Measurements from ENCODE around the gene RIT2. TPM values are rescaled to one million over a fixed set of nuclear protein-coding genes. Genes with fewer than 3 reads are reported as not detected.

Gene RIT2
- total RNA-seq, 3 donors from 2014 or later (not counting 1 experiment from before 2014, with no cell fraction given), result not detected

GRCh38 chr18:42929181-42929580 lies 186.3 kb downstream of the RIT2 start:
- Mint-ChIP-seq H3K4me1 (no peaks in the 10 kb centered on the region), H3K27me3 (ENCODE audit: low read depth in 2 of 2) (no peaks in the 10 kb centered on the region), H3K27ac (no peak overlapping the region), H3K36me3 (no peaks in the 10 kb centered on the region), H3K9me3 (peaks cover 0 to 3% of the 10 kb centered on the region in 2 donors), H3K4me3 (no peak overlapping the region)
- intact Hi-C loops (cut with micrococcal nuclease), result no loop called here
- DNase-seq (no peak), ATAC-seq (no peak)
- Histone ChIP-seq H3K4me3 (ENCODE audit: low read length) (no peak overlapping the region), H3K36me3 (ENCODE audit: control insufficient read depth, insufficient read depth, low read length) (no peaks in the 10 kb centered on the region), H3K9me3 (ENCODE audit: control insufficient read depth, insufficient read depth, low read length) (no peaks in the 10 kb centered on the region), H3K4me1 (ENCODE audit: control insufficient read depth, insufficient read depth, low read length) (no peaks in the 10 kb centered on the region), H3K27ac (ENCODE audit: low read length) (no peak overlapping the region), H3K27me3 (ENCODE audit: control insufficient read depth, insufficient read depth, low read length) (no peaks in the 10 kb centered on the region)
- no peak for TF ChIP-seq CTCF (IDR thresholded peaks at IDR 0.05)
- no CpG with 5 or more reads among the region's 1 CpG for whole genome bisulfite sequencing (ENCODE audit: insufficient coverage)

GRCh38 chr18:42925036-42925435 lies 190.4 kb downstream of the RIT2 start:
- Histone ChIP-seq H3K36me3 (ENCODE audit: control insufficient read depth, insufficient read depth, low read length) (no peaks in the 10 kb centered on the region), H3K9me3 (ENCODE audit: control insufficient read depth, insufficient read depth, low read length) (no peaks in the 10 kb centered on the region), H3K4me1 (ENCODE audit: control insufficient read depth, insufficient read depth, low read length) (no peaks in the 10 kb centered on the region), H3K27ac (ENCODE audit: low read length) (no peak overlapping the region), H3K4me3 (ENCODE audit: low read length) (no peak overlapping the region), H3K27me3 (ENCODE audit: control insufficient read depth, insufficient read depth, low read length) (no peaks in the 10 kb centered on the region)
- H3K27me3 Mint-ChIP-seq (ENCODE audit: low read depth in 2 of 2), result no peaks in the 10 kb centered on the region
- 71% methylated on average over 1 of the region's 2 CpGs for WGBS (ENCODE audit: insufficient coverage)
- DNase-seq (no peak), ATAC-seq (no peak)
- H3K4me3 Mint-ChIP-seq, result no peak overlapping the region
- intact Hi-C loops (cut with micrococcal nuclease), result no loop called here
- H3K4me1 Mint-ChIP-seq, result no peaks in the 10 kb centered on the region
- no peak for TF ChIP-seq CTCF (IDR thresholded peaks at IDR 0.05)
- H3K36me3 Mint-ChIP-seq, result no peaks in the 10 kb centered on the region
- H3K9me3 Mint-ChIP-seq, result peaks cover 2 to 3% of the 10 kb centered on the region in 2 donors
- no peak overlapping the region for H3K27ac Mint-ChIP-seq

- peaks cover 2 to 10% of the 10 kb centered on the region in 2 donors for H3K9me3 Mint-ChIP-seq
- no peak overlapping the region for H3K27ac Mint-ChIP-seq
- no peaks in the 10 kb centered on the region for H3K27me3 Mint-ChIP-seq (ENCODE audit: low read depth in 2 of 2)
- H3K4me1 Mint-ChIP-seq, result no peaks in the 10 kb centered on the region
- H3K4me1 ChIP-seq (ENCODE audit: control insufficient read depth, insufficient read depth, low read length), result no peaks in the 10 kb centered on the region
- no peak overlapping the region for H3K27ac ChIP-seq (ENCODE audit: low read length)
- no peaks in the 10 kb centered on the region for H3K36me3 Mint-ChIP-seq
- H3K36me3 ChIP-seq (ENCODE audit: control insufficient read depth, insufficient read depth, low read length), result no peaks in the 10 kb centered on the region
- ATAC-seq (no peak), DNase-seq (no peak)
- no peaks in the 10 kb centered on the region for H3K27me3 ChIP-seq (ENCODE audit: control insufficient read depth, insufficient read depth, low read length)
- H3K9me3 ChIP-seq (ENCODE audit: control insufficient read depth, insufficient read depth, low read length), result no peaks in the 10 kb centered on the region
- no peak overlapping the region for H3K4me3 Mint-ChIP-seq
- no peak overlapping the region for H3K4me3 ChIP-seq (ENCODE audit: low read length)
- 84% methylated on average over 2 of the region's 3 CpGs for WGBS (ENCODE audit: insufficient coverage)
- no peak for TF ChIP-seq CTCF (IDR thresholded peaks at IDR 0.05)
- intact Hi-C loops (cut with micrococcal nuclease), result no loop called here
Observed at GRCh38 chr18:42922363-42922762, 193.1 kb downstream of the RIT2 start.

- DNase-seq, result no peak
- intact Hi-C loops (cut with micrococcal nuclease), result no loop called here
- Histone ChIP-seq H3K36me3 (ENCODE audit: control insufficient read depth, insufficient read depth, low read length) (no peaks in the 10 kb centered on the region), H3K4me1 (ENCODE audit: control insufficient read depth, insufficient read depth, low read length) (no peaks in the 10 kb centered on the region), H3K27me3 (ENCODE audit: control insufficient read depth, insufficient read depth, low read length) (no peaks in the 10 kb centered on the region), H3K9me3 (ENCODE audit: control insufficient read depth, insufficient read depth, low read length) (no peaks in the 10 kb centered on the region), H3K4me3 (ENCODE audit: low read length) (no peak overlapping the region), H3K27ac (ENCODE audit: low read length) (no peak overlapping the region)
- 73% methylated on average over 1 of the region's 1 CpG for WGBS (ENCODE audit: insufficient coverage)
- no peak for TF ChIP-seq CTCF (IDR thresholded peaks at IDR 0.05)
- Mint-ChIP-seq H3K4me3 (no peak overlapping the region), H3K9me3 (peaks cover 5 to 11% of the 10 kb centered on the region in 2 donors), H3K27ac (no peak overlapping the region), H3K27me3 (ENCODE audit: low read depth in 2 of 2) (no peaks in the 10 kb centered on the region), H3K4me1 (no peaks in the 10 kb centered on the region), H3K36me3 (no peaks in the 10 kb centered on the region)
- ATAC-seq, result no peak
Observed at GRCh38 chr18:42921226-42921737, 194.2 kb downstream of the RIT2 start.

All from natural killer cell (primary cell).